K562 (cell line): ENCODE data around the gene PRKAR2B. TPM values are rescaled to one million over a fixed set of nuclear protein-coding genes. Genes with fewer than 3 reads are reported as not detected.
A peak's percentile ranks its signal among the peaks of the same experiment; 100 is the strongest.

ENCODE experiments used
- BHLHE40 ChIP-seq: IDR thresholded peaks from 2 replicates; pipeline ENCODE4 v1.6.1; 2011; ENCODE audit warnings: low read length, improper control_type of control experiment
- BRD9 ChIP-seq: fragments of 450-650 bp; IDR thresholded peaks from 2 replicates; pipeline ENCODE4 v1.6.1; 2018; ENCODE audit warnings: low read depth; ENCODE audit not compliant: partially characterized antibody
- CEBPG ChIP-seq, 3 experiments: fragments of 200-800 bp in 1 of 3; sonication (Bioruptor generic) in 1 of 3; sonication (generic) in 1 of 3; formaldehyde crosslinking in 1 of 3; IDR thresholded peaks in 2 of 3; conservative IDR thresholded peaks in 1 of 3; 2 replicates each; pipeline versions ENCODE4 v1.6.1 to v1.8.0; 2016 to 2022; ENCODE audit warnings: missing compliant biosample characterization in 2 of 3, missing genetic modification characterization in 2 of 3, mild to moderate bottlenecking in 1 of 3, missing genetic modification reagents in 1 of 3
- GATAD2A ChIP-seq: fragments of 450-650 bp; IDR thresholded peaks from 2 replicates; pipeline ENCODE4 v1.6.1; 2017
- HDAC8 ChIP-seq: fragments of 450-650 bp; IDR thresholded peaks from 2 replicates; pipeline ENCODE4 v1.6.1; 2016; ENCODE audit warnings: mild to moderate bottlenecking, missing genetic modification characterization, moderate library complexity, missing compliant biosample characterization
- KAT8 ChIP-seq: fragments of 450-650 bp; IDR thresholded peaks from 2 replicates; pipeline ENCODE4 v1.6.1; 2016; ENCODE audit warnings: low read depth, mild to moderate bottlenecking
- MEF2A ChIP-seq: IDR thresholded peaks from 2 replicates; pipeline ENCODE4 v1.6.1; 2011; ENCODE audit warnings: low read depth, mild to moderate bottlenecking, low read length, moderate library complexity; ENCODE audit not compliant: control insufficient read depth
- MXI1 ChIP-seq: IDR thresholded peaks from 2 replicates; pipeline ENCODE4 v1.6.1; 2011; ENCODE audit warnings: low read depth, mild to moderate bottlenecking, improper control_type of control experiment, low read length
- NFYB ChIP-seq: IDR thresholded peaks from 2 replicates; pipeline ENCODE4 v1.6.1; 2011; ENCODE audit warnings: mild to moderate bottlenecking, moderate library complexity; ENCODE audit not compliant: insufficient read length; ENCODE audit errors: extremely low read depth
- POLR2A ChIP-seq: fragments of 450-650 bp; conservative IDR thresholded peaks from 2 replicates; pipeline ENCODE4 v1.6.1; 2016
- RFX5 ChIP-seq: IDR thresholded peaks from 2 replicates; pipeline ENCODE4 v1.6.1; 2011; ENCODE audit warnings: low read depth, mild to moderate bottlenecking, improper control_type of control experiment, low read length
- STAT5B ChIP-seq: fragments of 250-450 bp; sonication (Bioruptor Pico); IDR thresholded peaks from 2 replicates; pipeline ENCODE4 v1.8.0; 2021; ENCODE audit warnings: mild to moderate bottlenecking, inconsistent platforms
- TAF15 ChIP-seq: fragments of 200-400 bp; formaldehyde crosslinking; IDR thresholded peaks from 2 replicates; pipeline ENCODE4 v1.6.1; 2017; ENCODE audit warnings: mild to moderate bottlenecking, low read depth, low read length, moderate library complexity
- ZBED1 ChIP-seq: IDR thresholded peaks from 2 replicates; pipeline ENCODE4 v1.6.1; 2014
- ZNF121 ChIP-seq: sonication (generic); formaldehyde crosslinking; conservative IDR thresholded peaks from 2 replicates; pipeline ENCODE4 v1.8.0; 2022; ENCODE audit warnings: missing genetic modification reagents
- ZNF140 ChIP-seq: fragments of 250-450 bp; sonication (Bioruptor Pico); IDR thresholded peaks from 2 replicates; pipeline ENCODE4 v1.8.0; 2021; ENCODE audit warnings: moderate library complexity, mild to moderate bottlenecking, inconsistent platforms
- ZNF253 ChIP-seq: fragments of 250-450 bp; sonication (Bioruptor Pico); conservative IDR thresholded peaks from 2 replicates; pipeline ENCODE4 v1.6.1; 2021; ENCODE audit warnings: mild to moderate bottlenecking
- ZNF764 ChIP-seq: fragments of 250-450 bp; sonication (Bioruptor Pico); IDR thresholded peaks from 2 replicates; pipeline ENCODE4 v1.4.0; 2020; ENCODE audit warnings: low read depth, mild to moderate bottlenecking, moderate library complexity
- polyA plus RNA-seq, 8 experiments: library from polyadenylated mRNA; depleted of rRNA in 4 of 8; stranded (reverse) in 5 of 8; unstranded in 3 of 8; fragments of >200 nt; fragmentation: Nextera tagmentation in 2 of 8; fragmentation: Illumina TruSeq in 1 of 8; extraction: Ambion mirVana in 2 of 8; extraction: Trizol in 1 of 8; gene quantifications; 2 replicates each; pipeline versions ENCODE4 v1.2.1 to v1.2.3, GENCODE V29; 2011 to 2014; ENCODE audit warnings: inconsistent platforms in 1 of 8, missing spikeins in 1 of 8
- total RNA-seq, 7 experiments: library from RNA; depleted of rRNA in 6 of 7; stranded (reverse); fragments of >200 nt in 6 of 7; fragmentation: Illumina TruSeq in 2 of 7; extraction: Trizol in 2 of 7; gene quantifications; 2 replicates each; pipeline versions ENCODE4 v1.2.1 to v1.2.3, GENCODE V29; 2011 to 2021; ENCODE audit warnings: low replicate concordance in 1 of 7
- TF ChIP-seq, protein P1 (sequence below), 2 experiments: fragments of 450-650 bp; IDR thresholded peaks; 2 replicates each; pipeline ENCODE4 v1.6.1; 2016
- TF ChIP-seq, protein P2 (sequence below): sonication (generic); formaldehyde crosslinking; IDR thresholded peaks from 2 replicates; pipeline ENCODE4 v1.8.0; 2023; ENCODE audit warnings: mild to moderate bottlenecking, missing genetic modification reagents
- TF ChIP-seq, protein P3 (sequence below): sonication (generic); formaldehyde crosslinking; IDR thresholded peaks from 2 replicates; pipeline ENCODE4 v1.9.0; 2022; ENCODE audit warnings: mild to moderate bottlenecking, missing genetic modification reagents
- TF ChIP-seq, protein P4 (sequence below), 2 experiments: IDR thresholded peaks; 2 replicates each; pipeline ENCODE4 v1.6.1; 2012; ENCODE audit warnings: improper control_type of control experiment in 2 of 2, low read depth in 2 of 2, low read length in 2 of 2, borderline replicate concordance in 1 of 2

Gene PRKAR2B
- total and polyA plus RNA-seq, 9 of the 15 experiments (the other 6 are each of a cell fraction or from before 2014, with no cell fraction given) = 59.0 to 173 (median 129) TPM

DNA sequence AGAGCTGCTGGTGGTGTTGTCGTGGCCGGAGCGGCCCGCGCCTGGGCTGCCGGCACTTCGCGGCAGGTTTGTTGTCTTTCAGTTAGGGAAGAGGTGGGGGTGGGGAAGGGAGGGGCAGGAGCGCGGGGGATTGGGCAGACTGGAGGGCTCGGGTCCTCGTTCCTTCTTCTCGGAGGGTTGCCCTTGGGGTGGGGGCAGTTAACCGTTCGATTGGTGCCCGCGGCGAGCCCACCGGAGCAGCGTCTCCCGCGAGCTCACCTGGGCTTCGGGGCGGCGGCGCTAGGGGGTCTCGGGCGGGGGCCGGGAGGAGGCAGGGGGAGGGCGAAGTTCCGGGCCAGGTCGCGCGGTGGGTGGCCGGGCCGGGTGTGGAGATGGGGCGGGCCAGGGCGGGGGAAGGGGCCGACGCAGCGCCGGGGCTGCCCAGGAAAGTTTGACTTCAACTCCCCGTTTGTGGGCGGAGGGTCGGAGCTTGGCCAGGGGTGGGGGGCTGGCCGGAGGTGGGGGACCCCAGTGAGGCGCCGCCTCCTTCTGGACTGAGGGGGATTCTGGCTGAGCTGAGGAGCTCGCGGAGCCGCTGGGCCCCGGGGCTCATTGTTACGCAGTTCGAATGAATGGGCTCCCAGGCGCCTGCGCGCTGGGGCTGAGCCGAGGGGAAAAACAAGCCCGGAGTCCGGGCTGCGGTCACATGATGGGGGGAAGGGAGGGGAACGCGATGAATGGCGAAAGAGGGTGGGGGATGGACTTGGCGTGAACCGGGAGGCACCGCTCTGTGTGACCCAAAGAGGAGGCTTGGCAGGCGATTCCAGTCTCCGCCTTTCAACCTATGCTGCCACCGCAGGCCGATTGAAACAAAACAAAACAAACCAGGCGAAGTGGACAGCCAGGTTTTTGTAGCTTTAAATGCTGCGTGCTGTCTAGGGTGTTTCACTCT lies 124.9 kb downstream of the PRKAR2B start (continued):
- TF ChIP-seq ZNF253 (CRISPR knock-in tag) (no peak), TAF15 (no peak), ZNF764 (CRISPR knock-in tag) (0 out of 2 replicates have a peak, but pooled peaks have one; percentile 48), RFX5 (peak; percentile 32; the same call in 1 of the 2 replicates), GATAD2A (peak; percentile 81; the same call in 1 of the 2 replicates), ZBED1 (peak; percentile 84), BRD9 (peak; percentile 45), CEBPG (CRISPR knock-in tag; IDR thresholded peaks at IDR 0.05) (peak; percentile 88), CEBPG (tag; conservative IDR thresholded peaks at IDR 0.05 in 1 of 2, IDR thresholded peaks at IDR 0.05 in 1 of 2) (peak; percentile 75 to 89), NFYB (no peak), ZNF140 (CRISPR knock-in tag) (no peak), STAT5B (CRISPR knock-in tag) (no peak), POLR2A (peak; percentile 84), KAT8 (no peak), BHLHE40 (peak; percentile 96), MEF2A (0 out of 2 replicates have a peak, but pooled peaks have one; percentile 9), MXI1 (peak; percentile 87), ZNF121 (no peak), HDAC8 (tag) (no peak)
- TF ChIP-seq, protein P1, sequence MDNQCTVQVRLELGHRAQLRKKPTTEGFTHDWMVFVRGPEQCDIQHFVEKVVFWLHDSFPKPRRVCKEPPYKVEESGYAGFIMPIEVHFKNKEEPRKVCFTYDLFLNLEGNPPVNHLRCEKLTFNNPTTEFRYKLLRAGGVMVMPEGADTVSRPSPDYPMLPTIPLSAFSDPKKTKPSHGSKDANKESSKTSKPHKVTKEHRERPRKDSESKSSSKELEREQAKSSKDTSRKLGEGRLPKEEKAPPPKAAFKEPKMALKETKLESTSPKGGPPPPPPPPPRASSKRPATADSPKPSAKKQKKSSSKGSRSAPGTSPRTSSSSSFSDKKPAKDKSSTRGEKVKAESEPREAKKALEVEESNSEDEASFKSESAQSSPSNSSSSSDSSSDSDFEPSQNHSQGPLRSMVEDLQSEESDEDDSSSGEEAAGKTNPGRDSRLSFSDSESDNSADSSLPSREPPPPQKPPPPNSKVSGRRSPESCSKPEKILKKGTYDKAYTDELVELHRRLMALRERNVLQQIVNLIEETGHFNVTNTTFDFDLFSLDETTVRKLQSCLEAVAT (IDR thresholded peaks at IDR 0.05) = peak; percentile 12 to 92; a peak in 2 of 4 replicates
- TF ChIP-seq, protein P2, sequence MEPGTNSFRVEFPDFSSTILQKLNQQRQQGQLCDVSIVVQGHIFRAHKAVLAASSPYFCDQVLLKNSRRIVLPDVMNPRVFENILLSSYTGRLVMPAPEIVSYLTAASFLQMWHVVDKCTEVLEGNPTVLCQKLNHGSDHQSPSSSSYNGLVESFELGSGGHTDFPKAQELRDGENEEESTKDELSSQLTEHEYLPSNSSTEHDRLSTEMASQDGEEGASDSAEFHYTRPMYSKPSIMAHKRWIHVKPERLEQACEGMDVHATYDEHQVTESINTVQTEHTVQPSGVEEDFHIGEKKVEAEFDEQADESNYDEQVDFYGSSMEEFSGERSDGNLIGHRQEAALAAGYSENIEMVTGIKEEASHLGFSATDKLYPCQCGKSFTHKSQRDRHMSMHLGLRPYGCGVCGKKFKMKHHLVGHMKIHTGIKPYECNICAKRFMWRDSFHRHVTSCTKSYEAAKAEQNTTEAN (CRISPR knock-in tag) = 0 out of 2 replicates have a peak, but pooled peaks have one; percentile 63
- TF ChIP-seq, protein P3, sequence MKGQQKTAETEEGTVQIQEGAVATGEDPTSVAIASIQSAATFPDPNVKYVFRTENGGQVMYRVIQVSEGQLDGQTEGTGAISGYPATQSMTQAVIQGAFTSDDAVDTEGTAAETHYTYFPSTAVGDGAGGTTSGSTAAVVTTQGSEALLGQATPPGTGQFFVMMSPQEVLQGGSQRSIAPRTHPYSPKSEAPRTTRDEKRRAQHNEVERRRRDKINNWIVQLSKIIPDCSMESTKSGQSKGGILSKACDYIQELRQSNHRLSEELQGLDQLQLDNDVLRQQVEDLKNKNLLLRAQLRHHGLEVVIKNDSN (CRISPR knock-in tag) = peak; percentile 99
- TF ChIP-seq, protein P4, sequence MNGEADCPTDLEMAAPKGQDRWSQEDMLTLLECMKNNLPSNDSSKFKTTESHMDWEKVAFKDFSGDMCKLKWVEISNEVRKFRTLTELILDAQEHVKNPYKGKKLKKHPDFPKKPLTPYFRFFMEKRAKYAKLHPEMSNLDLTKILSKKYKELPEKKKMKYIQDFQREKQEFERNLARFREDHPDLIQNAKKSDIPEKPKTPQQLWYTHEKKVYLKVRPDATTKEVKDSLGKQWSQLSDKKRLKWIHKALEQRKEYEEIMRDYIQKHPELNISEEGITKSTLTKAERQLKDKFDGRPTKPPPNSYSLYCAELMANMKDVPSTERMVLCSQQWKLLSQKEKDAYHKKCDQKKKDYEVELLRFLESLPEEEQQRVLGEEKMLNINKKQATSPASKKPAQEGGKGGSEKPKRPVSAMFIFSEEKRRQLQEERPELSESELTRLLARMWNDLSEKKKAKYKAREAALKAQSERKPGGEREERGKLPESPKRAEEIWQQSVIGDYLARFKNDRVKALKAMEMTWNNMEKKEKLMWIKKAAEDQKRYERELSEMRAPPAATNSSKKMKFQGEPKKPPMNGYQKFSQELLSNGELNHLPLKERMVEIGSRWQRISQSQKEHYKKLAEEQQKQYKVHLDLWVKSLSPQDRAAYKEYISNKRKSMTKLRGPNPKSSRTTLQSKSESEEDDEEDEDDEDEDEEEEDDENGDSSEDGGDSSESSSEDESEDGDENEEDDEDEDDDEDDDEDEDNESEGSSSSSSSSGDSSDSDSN (IDR thresholded peaks at IDR 0.05; ENCODE audit: borderline replicate concordance in 1 of 2, low read depth in 2 of 2, low read length in 2 of 2) = peak; percentile 77 to 87; a peak in 2 of 4 replicates
